Measurements from ENCODE around the gene EREG. TPM values are rescaled to one million over a fixed set of nuclear protein-coding genes. Genes with fewer than 3 reads are reported as not detected.

EREG gene
- total RNA-seq, 1 donor from 2014 or later, result not detected

Other genes with a start within 250 kb of the EREG start
- gene MTHFD2L, start 207.0 kb upstream of the EREG start, total RNA-seq (ENCODE audit: unreplicated experiment), result 13.6 TPM
- gene EPGN, start 56.7 kb upstream of the EREG start, total RNA-seq (ENCODE audit: unreplicated experiment), result not detected
- gene AREG, start 80.0 kb downstream of the EREG start, total RNA-seq (ENCODE audit: unreplicated experiment), result not detected